Central memory CD4-positive, alpha-beta T cell (primary cell): ENCODE results near the gene GADL1.

Source experiments
- DNase-seq: peaks from one replicate; pipeline ENCODE4 v3.0.0; 2022

Gene GADL1

DNA sequence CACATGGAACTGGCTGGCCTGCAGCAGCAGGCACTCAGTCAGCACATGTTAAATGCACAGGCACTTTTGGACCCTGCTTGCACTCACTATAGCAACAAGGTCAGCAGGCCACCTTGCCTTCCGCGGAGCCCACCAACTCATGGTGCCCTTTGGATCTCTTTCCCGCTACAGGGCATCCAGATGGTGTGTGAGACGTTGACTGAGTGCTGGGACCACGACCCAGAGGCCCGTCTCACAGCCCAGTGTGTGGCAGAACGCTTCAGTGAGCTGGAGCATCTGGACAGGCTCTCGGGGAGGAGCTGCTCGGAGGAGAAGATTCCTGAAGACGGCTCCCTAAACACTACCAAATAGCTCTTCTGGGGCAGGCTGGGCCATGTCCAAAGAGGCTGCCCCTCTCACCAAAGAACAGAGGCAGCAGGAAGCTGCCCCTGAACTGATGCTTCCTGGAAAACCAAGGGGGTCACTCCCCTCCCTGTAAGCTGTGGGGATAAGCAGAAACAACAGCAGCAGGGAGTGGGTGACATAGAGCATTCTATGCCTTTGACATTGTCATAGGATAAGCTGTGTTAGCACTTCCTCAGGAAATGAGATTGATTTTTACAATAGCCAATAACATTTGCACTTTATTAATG, 203.1 kb downstream of the GADL1 start:
- no peak for DNase-seq

GRCh38 chr3:30690199-30690598, 204.3 kb downstream of the GADL1 start:
- DNase-seq: no peak

DNA sequence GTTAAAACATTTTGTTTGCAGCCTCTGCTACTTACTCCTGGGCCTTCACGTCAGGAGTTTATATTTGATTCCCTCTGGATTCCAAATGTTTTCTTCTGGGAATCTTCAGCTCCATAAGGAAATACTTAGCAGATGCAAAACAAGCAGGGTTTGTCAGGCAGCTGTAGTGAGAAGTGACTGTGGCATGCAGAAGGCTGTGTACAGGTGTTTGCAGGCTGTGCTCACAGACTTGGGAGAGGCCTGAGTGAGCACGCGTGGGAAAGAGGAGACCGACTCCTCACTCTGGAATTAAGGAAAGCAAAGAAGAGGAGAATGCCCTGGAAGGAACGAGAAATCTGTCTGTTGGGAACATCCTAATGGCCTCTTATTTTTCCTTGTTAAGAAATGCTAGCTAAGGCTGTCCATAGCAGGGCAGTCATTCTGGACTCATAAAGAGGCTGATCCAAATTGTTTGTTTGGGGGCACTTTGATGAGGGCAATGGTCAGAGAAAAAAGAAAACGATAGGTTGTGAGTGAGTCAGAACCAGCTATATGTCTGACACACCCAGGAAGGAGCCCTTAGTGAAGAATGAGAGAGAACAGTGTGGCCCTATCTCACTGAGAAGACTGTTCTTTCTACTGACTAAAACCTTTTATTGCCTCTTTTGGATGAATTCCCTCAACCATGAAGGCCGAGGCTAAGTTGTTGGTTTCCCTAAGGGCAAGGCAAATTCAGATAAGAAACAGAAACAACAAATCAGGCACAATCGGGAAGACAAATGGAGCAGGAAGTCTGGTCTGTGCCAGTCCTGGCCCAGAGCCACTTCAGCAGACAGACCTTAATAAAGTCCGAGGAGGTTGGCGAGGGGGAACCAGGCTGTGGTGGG, 205.5 kb downstream of the GADL1 start:
- no peak for DNase-seq

DNA sequence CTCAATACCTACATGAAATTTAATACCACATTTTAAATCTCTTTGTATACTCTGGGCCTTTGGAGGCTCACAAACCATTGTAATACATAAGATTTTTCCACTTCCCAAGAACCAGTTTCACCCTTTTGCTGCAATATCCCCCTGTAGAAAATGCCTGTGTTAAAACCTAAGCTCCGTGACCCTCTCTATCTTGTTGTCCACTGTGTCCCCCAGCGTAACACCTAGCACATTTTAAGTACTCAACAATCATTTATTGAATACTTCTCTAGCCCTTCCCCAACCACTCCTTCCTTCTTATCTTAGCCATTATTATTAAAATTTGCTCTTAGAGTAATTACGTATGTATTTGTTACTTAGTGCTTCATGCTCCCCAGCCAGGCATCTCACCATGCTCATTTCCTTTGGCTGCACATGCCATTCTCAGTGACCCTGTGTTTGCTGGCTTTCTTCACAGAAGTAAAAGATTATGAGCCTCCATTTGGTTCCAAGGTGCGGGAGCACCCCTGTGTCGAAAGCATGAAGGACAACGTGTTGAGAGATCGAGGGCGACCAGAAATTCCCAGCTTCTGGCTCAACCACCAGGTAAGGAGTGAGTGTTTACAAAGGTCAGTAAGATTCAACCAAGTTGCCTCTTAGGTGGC, 206.4 kb downstream of the GADL1 start:
- no peak for DNase-seq

DNA sequence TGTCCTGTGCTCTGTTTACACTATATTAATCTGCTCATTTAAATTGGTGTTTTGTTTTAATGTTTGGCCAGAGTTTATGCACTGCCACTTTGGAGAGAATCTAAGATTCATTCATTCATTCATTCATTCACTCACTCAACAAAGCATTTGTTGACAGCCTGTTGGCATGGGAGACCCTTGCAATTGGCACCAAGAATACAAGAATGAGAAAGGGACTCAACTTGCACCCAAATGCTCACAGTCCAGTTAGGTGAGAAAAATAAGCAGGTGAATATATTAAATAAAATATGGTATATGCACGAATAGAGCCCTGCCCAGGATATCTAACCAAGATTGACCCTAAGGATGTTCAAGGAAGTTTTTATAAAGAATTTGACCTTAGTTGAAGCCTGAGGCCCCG, 207.7 kb downstream of the GADL1 start:
- DNase-seq: no peak

DNA sequence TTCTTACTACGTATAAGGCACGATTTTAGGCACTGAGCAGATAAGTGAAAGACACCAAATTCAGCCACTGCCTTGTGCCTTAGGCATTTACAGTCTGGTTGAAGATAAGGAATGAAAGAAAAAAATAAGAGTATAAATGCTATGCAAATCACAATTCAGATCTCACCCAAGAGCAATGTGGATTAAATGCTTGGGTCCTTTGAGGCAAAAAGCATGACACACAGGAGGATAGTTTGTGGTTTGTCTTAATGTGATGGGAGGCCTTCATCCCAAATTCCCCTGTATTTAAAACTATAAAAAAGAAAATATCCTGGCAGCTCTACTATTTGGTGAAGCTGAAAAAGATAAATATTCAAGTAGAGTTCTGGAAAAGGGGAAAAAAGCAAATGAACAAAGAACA, 208.3 kb downstream of the GADL1 start:
- DNase-seq: no peak

GRCh38 chr3:30685267-30685667, 209.2 kb downstream of the GADL1 start:
- DNase-seq: no peak

GRCh38 chr3:30684356-30684755, 210.1 kb downstream of the GADL1 start:
- DNase-seq: no peak

DNA sequence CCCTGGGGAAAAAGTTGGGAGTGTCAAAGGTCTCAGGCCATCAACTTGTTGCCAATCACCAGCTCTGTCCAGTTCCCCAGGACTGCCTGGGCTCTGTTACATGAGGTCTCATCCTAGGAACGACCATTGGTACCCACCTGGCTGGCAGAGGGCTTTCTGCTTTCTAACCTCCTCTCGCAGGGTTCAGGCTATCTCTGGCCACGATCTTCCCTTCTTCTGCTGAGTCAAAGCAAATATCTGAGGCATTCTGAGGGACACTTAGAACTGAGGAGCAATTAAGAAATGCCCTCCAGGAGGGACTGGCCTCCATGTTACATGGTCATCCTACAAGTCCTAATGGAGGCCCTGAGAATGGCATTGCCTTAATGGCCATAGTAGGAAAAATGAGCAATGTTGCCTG, 210.7 kb downstream of the GADL1 start:
- no peak for DNase-seq

DNA sequence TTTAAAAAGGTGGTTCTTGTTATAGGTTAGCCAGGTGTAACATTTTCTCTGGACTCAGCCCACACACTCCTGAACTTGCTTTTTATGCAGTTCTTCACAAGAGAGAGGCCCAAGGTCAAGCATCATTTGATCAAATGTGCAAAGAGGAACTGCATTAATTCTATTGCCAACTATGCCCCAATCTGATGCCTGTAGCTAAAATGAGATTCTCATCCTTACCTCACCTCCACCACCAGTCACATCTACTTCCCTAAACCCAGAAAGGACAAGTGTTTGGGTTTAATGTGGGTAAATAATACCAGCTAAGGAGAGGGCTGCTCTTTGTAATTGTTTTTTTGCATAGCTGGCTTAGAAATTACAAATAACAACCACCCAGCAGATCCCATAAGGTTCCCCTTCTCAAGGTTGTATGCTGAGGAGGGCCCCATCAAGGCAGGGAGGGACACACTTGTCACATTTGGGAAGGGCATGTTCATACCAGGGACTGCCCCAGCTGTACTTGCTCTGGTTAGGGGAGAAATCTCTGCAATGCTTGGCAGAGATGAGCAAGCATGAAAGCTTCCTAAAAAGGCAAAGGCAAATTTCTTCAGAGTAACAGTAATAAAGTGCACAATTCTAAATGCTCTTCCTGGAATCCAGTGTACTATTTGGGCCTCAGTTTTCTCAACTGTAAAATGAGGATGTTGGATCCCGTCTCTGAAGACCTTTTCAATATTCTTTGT, 211.9 kb downstream of the GADL1 start:
- DNase-seq: no peak

DNA sequence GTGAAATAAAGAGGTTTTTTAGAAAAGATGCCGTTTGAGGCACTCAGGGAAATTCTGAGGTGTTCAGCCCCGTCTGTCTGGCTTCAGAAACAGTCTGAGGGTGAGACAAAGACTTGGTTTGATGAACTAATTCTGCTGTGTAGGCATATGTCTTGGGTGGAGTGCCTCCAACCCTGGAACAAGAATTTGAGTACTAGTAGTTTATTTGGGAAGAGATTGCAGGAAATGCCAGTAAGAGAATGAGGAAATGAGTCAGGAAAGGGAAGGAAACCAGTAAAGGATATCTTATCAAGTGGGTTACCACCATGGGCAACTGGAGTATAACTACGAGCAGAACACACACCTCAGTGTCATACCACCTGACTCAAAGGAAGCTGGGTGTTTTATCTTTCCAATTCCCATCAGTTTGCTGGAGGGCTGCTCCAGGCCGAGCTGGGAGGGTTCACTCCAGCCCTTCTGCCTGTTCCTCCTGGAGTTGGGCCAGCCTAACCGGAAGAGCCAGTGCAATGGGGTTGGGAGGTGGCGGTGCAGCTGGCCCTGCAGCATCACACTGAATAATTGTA, 212.7 kb downstream of the GADL1 start:
- no peak for DNase-seq

GRCh38 chr3:30680789-30681648, 213.4 kb downstream of the GADL1 start:
- DNase-seq: no peak

GRCh38 chr3:30679045-30679444, 215.4 kb downstream of the GADL1 start:
- DNase-seq: no peak

GRCh38 chr3:30677347-30677685, 217.1 kb downstream of the GADL1 start:
- DNase-seq: no peak

DNA sequence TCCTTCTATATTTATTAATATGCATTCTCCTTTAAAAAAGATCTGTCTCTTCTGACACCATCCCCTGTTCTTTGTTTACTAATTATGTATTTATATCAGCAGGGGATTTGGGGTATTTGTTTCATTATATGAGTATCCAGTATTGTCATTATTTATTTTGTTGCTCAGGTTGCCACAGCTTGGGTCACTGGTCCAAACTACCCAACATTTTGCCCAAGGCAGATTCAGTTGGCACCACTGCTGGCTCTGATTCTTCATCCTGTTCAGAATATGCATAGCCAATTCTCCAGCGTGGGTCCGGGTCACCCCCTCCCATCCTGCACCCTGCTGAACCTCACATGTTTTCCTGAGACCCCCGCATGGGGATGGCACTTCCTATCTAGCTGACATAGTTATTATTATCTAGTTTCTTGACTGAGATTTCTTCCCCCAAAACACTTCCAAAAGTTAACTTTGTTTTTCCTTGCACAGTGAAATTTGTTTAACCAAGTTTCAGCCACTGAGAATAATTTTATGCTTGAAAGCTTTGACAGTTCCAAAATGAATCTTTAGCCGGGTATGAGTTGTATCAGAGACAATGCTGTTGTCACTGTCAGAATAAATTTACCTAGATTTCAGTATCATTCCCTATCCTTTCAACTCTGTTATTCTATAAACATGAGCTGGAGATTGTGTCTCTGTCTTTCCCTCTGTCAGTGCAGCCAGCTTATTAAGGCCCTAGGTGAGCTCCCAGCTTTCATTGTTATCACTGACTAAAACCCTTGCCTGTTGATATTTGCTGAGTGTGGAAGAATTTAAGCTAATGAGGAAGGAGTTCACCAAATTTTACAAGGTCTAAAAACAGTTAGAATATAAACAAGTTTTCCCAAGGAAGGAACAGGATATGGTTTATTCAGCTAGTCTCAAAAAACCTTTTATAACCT, 217.8 kb downstream of the GADL1 start:
- no peak for DNase-seq
